C4-2B (cell line): ENCODE results near the gene CARD18.

ENCODE experiments used
- CTCF ChIP-seq: fragments of 450-650 bp; conservative IDR thresholded peaks from 2 replicates; pipeline ENCODE4 v1.5.1; 2017; ENCODE audit warnings: mild to moderate bottlenecking
- ZFX ChIP-seq: fragments of 450-650 bp; IDR thresholded peaks from 2 replicates; pipeline ENCODE4 v1.6.1; 2017

- TF ChIP-seq CTCF (no peak), ZFX (no peak)
These were observed 38.1 kb upstream of the CARD18 start for GRCh38 chr11:105177658-105178057.
